Common myeloid progenitor, CD34-positive (primary cell): ENCODE data around the gene CFAP74.

ENCODE experiments used
- CTCF ChIA-PET: fragments of 350-600 bp; sonication (Branson Sonifier 250); formaldehyde crosslinking; loops from one replicate; lab custom pipeline; 2021; ENCODE audit warnings: antibody characterized with exemption; lab: Charles Lee
- POLR2A ChIA-PET: fragments of 350-600 bp; sonication (Branson Sonifier 250); formaldehyde crosslinking; loops from one replicate; lab custom pipeline; 2021; ENCODE audit warnings: antibody characterized with exemption; lab: Charles Lee
- DNase-seq, 3 donors: peaks; one replicate each; pipeline versions ENCODE4 v3.0.0 to v3.0.0-alpha.2; 2013
- H3K27ac ChIP-seq, 2 experiments: 1 replicate in 1 of 2; 2 replicates in 1 of 2; pipeline ENCODE4 v1.7.0; 2013; ENCODE audit warnings: inconsistent platforms in 2 of 2, low read length in 2 of 2, mild to moderate bottlenecking in 2 of 2, low read depth in 1 of 2, moderate library complexity in 1 of 2; ENCODE audit not compliant: severe bottlenecking in 2 of 2, insufficient read depth in 1 of 2, poor library complexity in 1 of 2
- H3K27me3 ChIP-seq, 5 experiments: replicated peaks in 2 of 5; 1 replicate in 3 of 5; 2 replicates in 2 of 5; pipeline versions ENCODE4 v1.6.1 to v1.7.0; 2013; ENCODE audit warnings: low read length in 4 of 5, mild to moderate bottlenecking in 2 of 5, moderate library complexity in 2 of 5, inconsistent platforms in 1 of 5; ENCODE audit not compliant: insufficient read depth in 5 of 5, control insufficient read depth in 4 of 5
- H3K36me3 ChIP-seq, 4 experiments: 1 replicate in 2 of 4; 2 replicates in 2 of 4; pipeline versions ENCODE4 v1.6.1 to v1.7.0; 2013; ENCODE audit warnings: low read length in 3 of 4, control low read depth in 1 of 4, mild to moderate bottlenecking in 1 of 4; ENCODE audit not compliant: control insufficient read depth in 4 of 4, insufficient read depth in 4 of 4
- H3K4me1 ChIP-seq, 4 experiments: 1 replicate in 3 of 4; 2 replicates in 1 of 4; pipeline versions ENCODE4 v1.6.1 to v1.7.1; 2013; ENCODE audit warnings: low read length in 3 of 4, mild to moderate bottlenecking in 3 of 4, control low read depth in 1 of 4, inconsistent platforms in 1 of 4, moderate library complexity in 1 of 4; ENCODE audit not compliant: control insufficient read depth in 4 of 4, insufficient read depth in 4 of 4; ENCODE audit errors: control extremely low read depth in 1 of 4
- H3K4me3 ChIP-seq, 7 experiments: 1 replicate in 4 of 7; 2 replicates in 3 of 7; pipeline versions ENCODE4 v1.5.1 to v1.7.0; 2013; ENCODE audit warnings: mild to moderate bottlenecking in 7 of 7, low read length in 6 of 7, moderate library complexity in 6 of 7, inconsistent platforms in 2 of 7, low read depth in 2 of 7, control low read depth in 1 of 7; ENCODE audit not compliant: insufficient read depth in 4 of 7, control insufficient read depth in 1 of 7; ENCODE audit errors: extremely low read depth in 1 of 7
- H3K9me3 ChIP-seq, 5 experiments: 1 replicate in 4 of 5; 2 replicates in 1 of 5; pipeline versions ENCODE4 v1.6.1 to v1.7.1; 2013; ENCODE audit warnings: low read length in 4 of 5, mild to moderate bottlenecking in 2 of 5, inconsistent platforms in 1 of 5, low read depth in 1 of 5, moderate library complexity in 1 of 5; ENCODE audit not compliant: control insufficient read depth in 4 of 5, insufficient read depth in 2 of 5; ENCODE audit errors: control extremely low read depth in 1 of 5
- WGBS: methylation state at CpG from one replicate; pipeline ENCODE4 v1.1.5; 2013; ENCODE audit not compliant: insufficient coverage; 5-methylcytosine and 5-hydroxymethylcytosine counted together

CFAP74 gene

GRCh38 chr1:2039251-2039650 lies 35.7 kb upstream of the CFAP74 start:
- H3K36me3 ChIP-seq = no peaks in the 10 kb centered on the region
- no peak overlapping the region for H3K4me3 ChIP-seq
- DNase-seq = no peak
- no peak overlapping the region for H3K27ac ChIP-seq
- no peaks in the 10 kb centered on the region for H3K4me1 ChIP-seq
- CTCF ChIA-PET = interaction anchor here (1.6 to 10.0 kb wide), 2 partner anchors 81 to 95 kb away, joined by 5 to 144 read pairs; no protein-coding TSS in a partner anchor
- H3K9me3 ChIP-seq = no peaks in the 10 kb centered on the region
- 98% methylated on average over 7 of the region's 8 CpGs for WGBS
- POLR2A ChIA-PET = no interaction called here
- peaks cover 0 to 4% (median 0%) of the 10 kb centered on the region in 5 experiments for H3K27me3 ChIP-seq

GRCh38 chr1:2038229-2038628 lies 34.6 kb upstream of the CFAP74 start:
- WGBS = 92% methylated on average over 8 of the region's 8 CpGs
- no peak overlapping the region for H3K4me3 ChIP-seq
- no peaks in the 10 kb centered on the region for H3K9me3 ChIP-seq
- POLR2A ChIA-PET = no interaction called here
- H3K4me1 ChIP-seq = no peaks in the 10 kb centered on the region
- DNase-seq = no peak
- H3K27ac ChIP-seq = no peak overlapping the region
- CTCF ChIA-PET = interaction anchor here (10.0 kb wide), 1 partner anchor 80 kb away, joined by 144 read pairs; no protein-coding TSS in a partner anchor
- H3K27me3 ChIP-seq = peaks cover 0 to 4% (median 0%) of the 10 kb centered on the region in 5 experiments
- H3K36me3 ChIP-seq = no peaks in the 10 kb centered on the region

GRCh38 chr1:2037314-2037979 lies 33.9 kb upstream of the CFAP74 start:
- no peak overlapping the region for H3K4me3 ChIP-seq
- no peaks in the 10 kb centered on the region for H3K36me3 ChIP-seq
- peaks cover 0 to 4% (median 0%) of the 10 kb centered on the region in 5 experiments for H3K27me3 ChIP-seq
- H3K4me1 ChIP-seq = no peaks in the 10 kb centered on the region
- H3K9me3 ChIP-seq = no peaks in the 10 kb centered on the region
- ChIA-PET POLR2A (no interaction called here), CTCF (interaction anchor here (10.0 kb wide), 1 partner anchor 80 kb away, joined by 144 read pairs; no protein-coding TSS in a partner anchor)
- DNase-seq = no peak
- WGBS = 88% methylated on average over 18 of the region's 18 CpGs
- no peak overlapping the region for H3K27ac ChIP-seq

- DNase-seq = no peak
- H3K27me3 ChIP-seq = peaks cover 0 to 4% (median 0%) of the 10 kb centered on the region in 5 experiments
- ChIA-PET CTCF (interaction anchor here (1.1 kb wide), 2 partner anchors 8 to 118 kb away, joined by 3 to 4 read pairs; no protein-coding TSS in a partner anchor), POLR2A (no interaction called here)
- 84% methylated on average over 13 of the region's 15 CpGs for WGBS
- H3K9me3 ChIP-seq = no peaks in the 10 kb centered on the region
- H3K27ac ChIP-seq = no peak overlapping the region
- H3K4me1 ChIP-seq = no peaks in the 10 kb centered on the region
- no peaks in the 10 kb centered on the region for H3K36me3 ChIP-seq
- H3K4me3 ChIP-seq = no peak overlapping the region
Observed at GRCh38 chr1:2036287-2036686, 32.7 kb upstream of the CFAP74 start.

- CTCF ChIA-PET = interaction anchor here (1.3 kb wide), 2 partner anchors 11 to 73 kb away, joined by 4 to 9 read pairs; no protein-coding TSS in a partner anchor
- WGBS = 87% methylated on average over 11 of the region's 13 CpGs
Observed at GRCh38 chr1:2033165-2033564, 29.6 kb upstream of the CFAP74 start.

GRCh38 chr1:2032737-2033136 lies 29.2 kb upstream of the CFAP74 start:
- no peak overlapping the region for H3K4me3 ChIP-seq
- no peaks in the 10 kb centered on the region for H3K36me3 ChIP-seq
- H3K27me3 ChIP-seq = peaks cover 0 to 5% (median 0%) of the 10 kb centered on the region in 5 experiments
- 91% methylated on average over 13 of the region's 14 CpGs for WGBS
- ChIA-PET CTCF (interaction anchor here (1.3 kb wide), 2 partner anchors 12 to 72 kb away, joined by 4 to 9 read pairs; no protein-coding TSS in a partner anchor), POLR2A (no interaction called here)
- H3K27ac ChIP-seq = no peak overlapping the region
- H3K4me1 ChIP-seq = no peaks in the 10 kb centered on the region
- no peaks in the 10 kb centered on the region for H3K9me3 ChIP-seq
- no peak for DNase-seq

More at GRCh38 chr1:2033165-2033564, 29.6 kb upstream of the CFAP74 start:
- H3K9me3 ChIP-seq = no peaks in the 10 kb centered on the region
- H3K4me3 ChIP-seq = no peak overlapping the region
- H3K27me3 ChIP-seq = peaks cover 0 to 5% (median 0%) of the 10 kb centered on the region in 5 experiments
- H3K27ac ChIP-seq = no peak overlapping the region
- H3K4me1 ChIP-seq = no peaks in the 10 kb centered on the region
- H3K36me3 ChIP-seq = no peaks in the 10 kb centered on the region
- POLR2A ChIA-PET = no interaction called here
- no peak for DNase-seq
